Testis (tissue), 3 donors: ENCODE results near the gene CDH23. TPM values are rescaled to one million over a fixed set of nuclear protein-coding genes. Genes with fewer than 3 reads are reported as not detected.

ENCODE experiments used
- DNase-seq: peaks from one replicate; pipeline ENCODE4 v3.0.0-alpha.2; 2019
- H3K27ac ChIP-seq, 2 donors: fragments of 200-600 bp; sonication (generic); one replicate each; pipeline ENCODE4 v1.5.1; 2019
- H3K27me3 ChIP-seq: fragments of 200-600 bp; sonication (generic); one replicate; pipeline ENCODE4 v1.5.1; 2019
- H3K36me3 ChIP-seq: fragments of 200-600 bp; sonication (generic); one replicate; pipeline ENCODE4 v1.5.1; 2017; ENCODE audit warnings: low read depth; ENCODE audit errors: missing control alignments
- H3K4me1 ChIP-seq: fragments of 200-600 bp; sonication (generic); one replicate; pipeline ENCODE4 v1.5.1; 2019
- H3K4me3 ChIP-seq, 2 donors: fragments of 200-600 bp; sonication (generic); one replicate each; pipeline ENCODE4 v1.5.1; 2017 to 2019
- H3K9me3 ChIP-seq: fragments of 200-600 bp; sonication (generic); one replicate; pipeline ENCODE4 v1.5.1; 2017
- CTCF ChIP-seq, 3 experiments: fragments of 450-650 bp in 2 of 3; fragments of 200-600 bp in 1 of 3; sonication (generic) in 1 of 3; IDR thresholded peaks; one replicate each; pipeline ENCODE4 v1.5.1; 2016 to 2019; ENCODE audit warnings: antibody characterized with exemption in 3 of 3, mild to moderate bottlenecking in 2 of 3, moderate library complexity in 1 of 3
- POLR2A ChIP-seq: fragments of 450-650 bp; IDR thresholded peaks from one replicate; pipeline ENCODE4 v1.6.1; 2017; ENCODE audit warnings: antibody characterized with exemption, mild to moderate bottlenecking, moderate library complexity
- WGBS, 2 donors: methylation state at CpG; one replicate each; pipeline ENCODE4 v1.1.5; 2018; 5-methylcytosine and 5-hydroxymethylcytosine counted together
- intact Hi-C: fragments of 100-400 bp; cut with DNase I; formaldehyde crosslinking; loops from one replicate; pipeline ENCODE4 v1.15.1; 2023; ENCODE audit warnings: low total_unique reads
- polyA plus RNA-seq: library from polyadenylated mRNA; stranded (reverse); fragments of 350-450 nt; fragmentation: Illumina TruSeq; extraction: RNeasy Lipid Tissue Mini Kit (QIAGEN cat#74804); gene quantifications from one replicate; pipeline ENCODE4 v1.2.3, GENCODE V29; 2014; ENCODE audit warnings: low read depth, low replicate concordance; ENCODE audit not compliant: insufficient read depth
- total RNA-seq, 2 donors: library from RNA; depleted of rRNA; stranded (reverse); fragments of >200 nt; gene quantifications; one replicate each; pipeline ENCODE4 v1.2.3, GENCODE V29; 2016

The CDH23 gene
- total and polyA plus RNA-seq, 3 donors from 2014 or later: 29.8 to 125 (median 81.7) TPM

GRCh38 chr10:71745664-71746250 lies 349.0 kb downstream of the CDH23 start:
- no peak for TF ChIP-seq POLR2A
- TF ChIP-seq CTCF (IDR thresholded peaks at IDR 0.05): no peak
- no peaks in the 10 kb centered on the region for H3K9me3 ChIP-seq
- H3K36me3 ChIP-seq: no peaks in the 10 kb centered on the region
- H3K4me1 ChIP-seq: peaks cover 30% of the 10 kb centered on the region
- DNase-seq: no peak
- no peaks in the 10 kb centered on the region for H3K27me3 ChIP-seq
- no peak overlapping the region for H3K27ac ChIP-seq
- intact Hi-C loops: no loop called here
- no peak overlapping the region for H3K4me3 ChIP-seq
- 93 to 100% methylated on average over 1 to 2 of the region's 2 CpGs for WGBS, 2 donors

- no peak overlapping the region for H3K4me3 ChIP-seq
- H3K27ac ChIP-seq: no peak overlapping the region
- intact Hi-C loops: no loop called here
- H3K9me3 ChIP-seq: no peaks in the 10 kb centered on the region
- TF ChIP-seq CTCF (IDR thresholded peaks at IDR 0.05): no peak
- TF ChIP-seq POLR2A: no peak
- peaks cover 30% of the 10 kb centered on the region for H3K4me1 ChIP-seq
- H3K27me3 ChIP-seq: no peaks in the 10 kb centered on the region
- no peaks in the 10 kb centered on the region for H3K36me3 ChIP-seq
- WGBS, 2 donors: 53 to 72% methylated on average over 6 to 13 of the region's 13 CpGs
- DNase-seq: peak; percentile 72
These were observed 349.8 kb downstream of the CDH23 start for GRCh38 chr10:71746344-71747037.

GRCh38 chr10:71747039-71747531 lies 350.4 kb downstream of the CDH23 start:
- no peaks in the 10 kb centered on the region for H3K36me3 ChIP-seq
- no peak for DNase-seq
- TF ChIP-seq CTCF (IDR thresholded peaks at IDR 0.05): no peak
- no peak for TF ChIP-seq POLR2A
- no peak overlapping the region for H3K27ac ChIP-seq
- intact Hi-C loops: no loop called here
- H3K9me3 ChIP-seq: no peaks in the 10 kb centered on the region
- H3K4me1 ChIP-seq: peaks cover 30% of the 10 kb centered on the region
- H3K27me3 ChIP-seq: no peaks in the 10 kb centered on the region
- H3K4me3 ChIP-seq: no peak overlapping the region
- 56 to 67% methylated on average over 2 of the region's 2 CpGs for WGBS, 2 donors

- H3K36me3 ChIP-seq: no peaks in the 10 kb centered on the region
- no peak for DNase-seq
- no peaks in the 10 kb centered on the region for H3K27me3 ChIP-seq
- H3K4me3 ChIP-seq: no peak overlapping the region
- no peaks in the 10 kb centered on the region for H3K9me3 ChIP-seq
- peak overlapping the region; percentile 7 to 62 for H3K27ac ChIP-seq
- no peak for TF ChIP-seq CTCF (IDR thresholded peaks at IDR 0.05)
- H3K4me1 ChIP-seq: peaks cover 30% of the 10 kb centered on the region
- intact Hi-C loops: no loop called here
- WGBS, 2 donors: 80 to 84% methylated on average over 9 to 12 of the region's 14 CpGs
These were observed 351.1 kb downstream of the CDH23 start for GRCh38 chr10:71747551-71748523.
